ENCODE measurements around the gene MVB12B. TPM values are rescaled to one million over a fixed set of nuclear protein-coding genes. Genes with fewer than 3 reads are reported as not detected.

MVB12B gene
- total RNA-seq, 1 donor from 2014 or later = 37.5 TPM

- no peak for DNase-seq (ENCODE audit: low spot score)
Observed at GRCh38 chr9:126505697-126506346, 179.2 kb downstream of the MVB12B start.

GRCh38 chr9:126506361-126507317 is 180.0 kb downstream of the MVB12B start:
- no peak for DNase-seq (ENCODE audit: low spot score)

- DNase-seq (ENCODE audit: low spot score) = no peak
Observed at GRCh38 chr9:126507318-126508109, 180.9 kb downstream of the MVB12B start.

GRCh38 chr9:126508171-126508591 is 181.6 kb downstream of the MVB12B start:
- DNase-seq (ENCODE audit: low spot score) = no peak

- DNase-seq (ENCODE audit: low spot score) = no peak
Observed at GRCh38 chr9:126508928-126509327, 182.3 kb downstream of the MVB12B start.

- no peak for DNase-seq (ENCODE audit: low spot score)
Observed at GRCh38 chr9:126509718-126510117, 183.1 kb downstream of the MVB12B start.

GRCh38 chr9:126510564-126510963 is 183.9 kb downstream of the MVB12B start:
- no peak for DNase-seq (ENCODE audit: low spot score)

GRCh38 chr9:126511411-126511810 is 184.8 kb downstream of the MVB12B start:
- DNase-seq (ENCODE audit: low spot score) = no peak

- no peak for DNase-seq (ENCODE audit: low spot score)
Observed at GRCh38 chr9:126513159-126514036, 186.8 kb downstream of the MVB12B start.

- no peak for DNase-seq (ENCODE audit: low spot score)
Observed at GRCh38 chr9:126514037-126514821, 187.6 kb downstream of the MVB12B start.

- DNase-seq (ENCODE audit: low spot score) = no peak
Observed at GRCh38 chr9:126515001-126515872, 188.6 kb downstream of the MVB12B start.

- DNase-seq (ENCODE audit: low spot score) = no peak
Observed at GRCh38 chr9:126515873-126516505, 189.4 kb downstream of the MVB12B start.

- no peak for DNase-seq (ENCODE audit: low spot score)
Observed at GRCh38 chr9:126516561-126516935, 189.9 kb downstream of the MVB12B start.

- DNase-seq (ENCODE audit: low spot score) = no peak
Observed at GRCh38 chr9:126516936-126517832, 190.6 kb downstream of the MVB12B start.

- no peak for DNase-seq (ENCODE audit: low spot score)
Observed at GRCh38 chr9:126517833-126518356, 191.3 kb downstream of the MVB12B start.

- no peak for DNase-seq (ENCODE audit: low spot score)
Observed at GRCh38 chr9:126518763-126519162, 192.1 kb downstream of the MVB12B start.

GRCh38 chr9:126519660-126520420 is 193.2 kb downstream of the MVB12B start:
- DNase-seq (ENCODE audit: low spot score) = no peak
